A549 (cell line): ENCODE data around the gene MEGF6. TPM values are rescaled to one million over a fixed set of nuclear protein-coding genes. Genes with fewer than 3 reads are reported as not detected.

Source experiments
- ATAC-seq, 2 experiments: fragments of 200-7000 bp in 1 of 2; fragments of >200 bp in 1 of 2; cut with Nextera tagmentation in 1 of 2; cut with Tn5 transposase in 1 of 2; 3 replicates each; pipeline versions ENCODE4 v1.8.0 to v1.9.1; 2018 to 2020; ENCODE audit warnings: mild to moderate bottlenecking in 1 of 2, moderate library complexity in 1 of 2
- CTCF ChIA-PET: fragments of 300-600 bp; sonication (Branson Sonifier 250); formaldehyde crosslinking; extraction: SDS; loops from one replicate; lab custom pipeline; 2021; ENCODE audit warnings: antibody characterized with exemption, inconsistent platforms; lab: Yijun Ruan, JAX
- POLR2A ChIA-PET: fragments of 350-600 bp; formaldehyde crosslinking; extraction: SDS; loops from one replicate; lab custom pipeline; 2021; ENCODE audit warnings: antibody characterized with exemption, inconsistent platforms; lab: Yijun Ruan, JAX
- DNase-seq, 2 experiments: peaks; one replicate each; pipeline versions ENCODE4 v3.0.0 to v3.0.0-alpha.2; 2011 to 2016; ENCODE audit warnings: low read depth in 1 of 2, low spot score in 1 of 2
- FAIRE-seq: peaks from 2 replicates; lab custom pipeline; 2011; peaks lifted over from hg19 to GRCh38; lab: Jason Lieb, UNC
- H3K27ac ChIP-seq, 2 experiments: fragments of >200 bp; sonication (Bioruptor Twin); formaldehyde crosslinking; 3 replicates each; pipeline ENCODE4 v1.5.1; 2016 to 2017
- H3K4me1 ChIP-seq: fragments of >200 bp; sonication (Bioruptor Twin); formaldehyde crosslinking; 3 replicates; pipeline ENCODE4 v1.6.1; 2016
- H3K4me2 ChIP-seq: fragments of >200 bp; sonication (Bioruptor Twin); formaldehyde crosslinking; 3 replicates; pipeline ENCODE4 v1.6.1; 2016
- H3K4me3 ChIP-seq: fragments of >200 bp; sonication (Bioruptor Twin); formaldehyde crosslinking; 3 replicates; pipeline ENCODE4 v1.5.1; 2016
- H3K9me3 ChIP-seq: fragments of >200 bp; sonication (Bioruptor Twin); formaldehyde crosslinking; 3 replicates; pipeline ENCODE4 v1.6.1; 2016
- ATOH8 ChIP-seq: fragments of 250-450 bp; sonication (Bioruptor Pico); IDR thresholded peaks from 2 replicates; pipeline ENCODE4 v1.5.0; 2020; ENCODE audit warnings: low read depth, mild to moderate bottlenecking, moderate library complexity
- BHLHE40 ChIP-seq: IDR thresholded peaks from 2 replicates; pipeline ENCODE4 v1.6.1; 2012; ENCODE audit warnings: low read depth, low read length, inconsistent platforms
- CBX2 ChIP-seq: fragments of 200-600 bp; sonication (generic); IDR thresholded peaks from 2 replicates; pipeline ENCODE4 v1.6.1; 2016; ENCODE audit warnings: low read depth, mild to moderate bottlenecking, borderline replicate concordance
- CBX8 ChIP-seq: fragments of 200-600 bp; sonication (generic); IDR thresholded peaks from 2 replicates; pipeline ENCODE4 v1.6.1; 2016
- CEBPB ChIP-seq, 2 experiments: fragments of >200 bp in 1 of 2; sonication (Bioruptor Twin) in 1 of 2; formaldehyde crosslinking in 1 of 2; IDR thresholded peaks; 2 replicates each; pipeline ENCODE4 v1.6.1; 2012 to 2016
- CHD2 ChIP-seq: fragments of 150-350 bp; IDR thresholded peaks from 2 replicates; pipeline ENCODE4 v1.6.1; 2014; ENCODE audit warnings: low read length; ENCODE audit not compliant: partially characterized antibody
- CTCF ChIP-seq: fragments of >200 bp; sonication (Bioruptor Twin); formaldehyde crosslinking; IDR thresholded peaks from 3 replicates; pipeline ENCODE4 v1.5.1; 2016
- E2F6 ChIP-seq: IDR thresholded peaks from 2 replicates; pipeline ENCODE4 v1.6.1; 2012; ENCODE audit warnings: low read depth, borderline replicate concordance
- EHF ChIP-seq: fragments of 250-450 bp; sonication (Bioruptor Pico); IDR thresholded peaks from 2 replicates; pipeline ENCODE4 v1.5.0; 2020; ENCODE audit warnings: mild to moderate bottlenecking
- EP300 ChIP-seq, 2 experiments: fragments of >200 bp; sonication (Bioruptor Twin); formaldehyde crosslinking; IDR thresholded peaks; 2 replicates in 1 of 2; 3 replicates in 1 of 2; pipeline ENCODE4 v1.6.1; 2016 to 2017
- FOXS1 ChIP-seq: fragments of 250-450 bp; sonication (Bioruptor Pico); IDR thresholded peaks from 2 replicates; pipeline ENCODE4 v1.5.0; 2020; ENCODE audit warnings: mild to moderate bottlenecking, moderate library complexity
- GATA3 ChIP-seq: IDR thresholded peaks from 2 replicates; pipeline ENCODE4 v1.6.1; 2012; ENCODE audit warnings: borderline replicate concordance
- HDAC2 ChIP-seq: fragments of 200-600 bp; sonication (generic); IDR thresholded peaks from 2 replicates; pipeline ENCODE4 v1.6.1; 2016
- HOXA7 ChIP-seq: fragments of 250-450 bp; sonication (Bioruptor Pico); IDR thresholded peaks from 2 replicates; pipeline ENCODE4 v1.5.0; 2020; ENCODE audit warnings: mild to moderate bottlenecking, moderate library complexity
- HOXB13 ChIP-seq: fragments of 250-450 bp; sonication (Bioruptor Pico); IDR thresholded peaks from 2 replicates; pipeline ENCODE4 v1.5.0; 2020; ENCODE audit warnings: low read depth, mild to moderate bottlenecking, moderate library complexity
- HOXB5 ChIP-seq: fragments of 250-450 bp; sonication (Bioruptor Pico); IDR thresholded peaks from 2 replicates; pipeline ENCODE4 v1.5.0; 2020; ENCODE audit warnings: mild to moderate bottlenecking, moderate library complexity
- JUNB ChIP-seq: fragments of >200 bp; sonication (Bioruptor Twin); formaldehyde crosslinking; IDR thresholded peaks from 2 replicates; pipeline ENCODE4 v1.6.1; 2016
- KDM1A ChIP-seq: fragments of 200-600 bp; sonication (generic); IDR thresholded peaks from 2 replicates; pipeline ENCODE4 v1.6.1; 2016; ENCODE audit warnings: low read depth, mild to moderate bottlenecking
- MAFK ChIP-seq: fragments of 450-650 bp; IDR thresholded peaks from 2 replicates; pipeline ENCODE4 v1.6.1; 2014; ENCODE audit not compliant: partially characterized antibody
- MAX ChIP-seq: IDR thresholded peaks from 2 replicates; pipeline ENCODE4 v1.6.1; 2012
- MYC ChIP-seq: IDR thresholded peaks from 2 replicates; pipeline ENCODE4 v1.6.1; 2012; ENCODE audit warnings: mild to moderate bottlenecking, inconsistent platforms, low read length, improper control_type of control experiment, borderline replicate concordance
- NR3C1 ChIP-seq: fragments of >200 bp; sonication (Bioruptor Twin); formaldehyde crosslinking; IDR thresholded peaks from 3 replicates; pipeline ENCODE4 v1.6.1; 2017
- POLR2A ChIP-seq: IDR thresholded peaks from 2 replicates; pipeline ENCODE4 v1.6.1; 2012; ENCODE audit warnings: mild to moderate bottlenecking, low read length
- POLR2AphosphoS2 ChIP-seq: conservative IDR thresholded peaks from 2 replicates; pipeline ENCODE4 v1.6.1; 2012; ENCODE audit warnings: low read length, improper control_type of control experiment, inconsistent platforms
- RARB ChIP-seq: fragments of 250-450 bp; sonication (Bioruptor Pico); IDR thresholded peaks from 2 replicates; pipeline ENCODE4 v1.8.0; 2021; ENCODE audit warnings: mild to moderate bottlenecking, moderate library complexity
- RFX5 ChIP-seq: fragments of 450-650 bp; IDR thresholded peaks from 2 replicates; pipeline ENCODE4 v1.7.1; 2014; ENCODE audit warnings: antibody characterized with exemption, mild to moderate bottlenecking, moderate library complexity
- RNF2 ChIP-seq: fragments of 200-600 bp; sonication (generic); IDR thresholded peaks from 2 replicates; pipeline ENCODE4 v1.6.1; 2016; ENCODE audit warnings: low read depth, mild to moderate bottlenecking, antibody characterized with exemption, moderate library complexity, borderline replicate concordance
- TFCP2L1 ChIP-seq: fragments of 250-450 bp; sonication (Bioruptor Pico); IDR thresholded peaks from 2 replicates; pipeline ENCODE4 v1.5.0; 2021; ENCODE audit warnings: mild to moderate bottlenecking
- USF2 ChIP-seq: fragments of 450-650 bp; IDR thresholded peaks from 2 replicates; pipeline ENCODE4 v1.6.1; 2014; ENCODE audit warnings: antibody characterized with exemption
- ZSCAN20 ChIP-seq: fragments of 250-450 bp; sonication (Bioruptor Pico); IDR thresholded peaks from 2 replicates; pipeline ENCODE4 v1.8.0; 2022; ENCODE audit warnings: mild to moderate bottlenecking, moderate library complexity
- WGBS: methylation state at CpG from one replicate; pipeline ENCODE4 v1.1.6; 2017; ENCODE audit errors: missing lambda C conversion rate; 5-methylcytosine and 5-hydroxymethylcytosine counted together
- polyA plus RNA-seq, 4 experiments: library from polyadenylated mRNA; depleted of rRNA in 3 of 4; stranded (reverse); fragments of >200 nt; fragmentation: RNase III in 1 of 4; extraction: RNeasy Plus Mini Kit Qiagen cat#74134 plus additional on column Dnase treatment in 1 of 4; gene quantifications; 2 replicates in 3 of 4; 3 replicates in 1 of 4; pipeline ENCODE4 v1.2.3, GENCODE V29; 2011 to 2017

The MEGF6 gene
- polyA plus RNA-seq, 2 of the 4 experiments (the other 2 are of a cell fraction), result 0.66 to 13.7 TPM

GRCh38 chr1:3510956-3511250 is 100.4 kb downstream of the MEGF6 start:
- DNase-seq, result no peak
- POLR2A ChIA-PET, result no interaction called here
- 92% methylated on average over 5 of the region's 12 CpGs for WGBS
- Histone ChIP-seq H3K4me1 (peaks cover 7% of the 10 kb centered on the region; the same call in 2 of the 3 replicates), H3K4me3 (no peak overlapping the region), H3K4me2 (no peak overlapping the region), H3K27ac (peak overlapping the region in 1 of 2 experiments; percentile 63; a peak in 2 of 6 replicates), H3K9me3 (no peaks in the 10 kb centered on the region)
- FAIRE-seq, result no peak
- no peak for TF ChIP-seq CBX2
- TF ChIP-seq HDAC2, result no peak
- TF ChIP-seq HOXA7, result no peak
- no peak for TF ChIP-seq FOXS1 (CRISPR knock-in tag)
- no peak for TF ChIP-seq ZSCAN20 (CRISPR knock-in tag)
- TF ChIP-seq CEBPB (IDR thresholded peaks at IDR 0.05), result no peak
- no peak for TF ChIP-seq HOXB13 (CRISPR knock-in tag)
- no peak for TF ChIP-seq CTCF
- CTCF ChIA-PET, result no interaction called here
- no peak for ATAC-seq

- Histone ChIP-seq H3K4me1 (peaks cover 7% of the 10 kb centered on the region; the same call in 2 of the 3 replicates), H3K4me2 (no peak overlapping the region), H3K4me3 (no peak overlapping the region)
- peak in 1 of 2 experiments; percentile 38 for DNase-seq
- TF ChIP-seq GATA3, result no peak
- TF ChIP-seq FOXS1 (CRISPR knock-in tag), result no peak
- TF ChIP-seq POLR2AphosphoS2, result no peak
- no peak for TF ChIP-seq E2F6
- no peak for TF ChIP-seq CHD2
- no peak for TF ChIP-seq HOXB5 (CRISPR knock-in tag)
- TF ChIP-seq NR3C1, result no peak
- no peak for TF ChIP-seq BHLHE40
- no peak for TF ChIP-seq HDAC2
- no peak for TF ChIP-seq RARB
- TF ChIP-seq, all 56 proteins: peak for 0
- FAIRE-seq (no peak), ATAC-seq (peak; percentile 28 to 46; a peak in 3 of 6 replicates)
- Histone ChIP-seq H3K9me3 (no peaks in the 10 kb centered on the region), H3K27ac (peak overlapping the region in 1 of 2 experiments; percentile 72; a peak in 3 of 6 replicates)
- POLR2A ChIA-PET, result no interaction called here
- 20% methylated on average over 1 of the region's 32 CpGs for WGBS
- CTCF ChIA-PET, result no interaction called here
Observed at GRCh38 chr1:3510136-3510955, 101.0 kb downstream of the MEGF6 start.

GRCh38 chr1:3509721-3510120 is 101.6 kb downstream of the MEGF6 start:
- peaks cover 11% of the 10 kb centered on the region for H3K4me1 ChIP-seq
- POLR2A ChIA-PET, result no interaction called here
- H3K27ac ChIP-seq, result peak overlapping the region in 1 of 2 experiments; percentile 72; a peak in 3 of 6 replicates
- no peaks in the 10 kb centered on the region for H3K9me3 ChIP-seq
- FAIRE-seq (no peak), DNase-seq (no peak), ATAC-seq (no peak)
- H3K4me2 ChIP-seq, result no peak overlapping the region
- CTCF ChIA-PET, result no interaction called here
- no peak overlapping the region for H3K4me3 ChIP-seq
- WGBS, result 89% methylated on average over 14 of the region's 21 CpGs
- TF ChIP-seq EHF (CRISPR knock-in tag) (no peak), EP300 (IDR thresholded peaks at IDR 0.05) (no peak), POLR2A (no peak), ATOH8 (CRISPR knock-in tag) (no peak), MAFK (no peak), TFCP2L1 (no peak), USF2 (no peak), CBX8 (no peak), KDM1A (no peak), CTCF (no peak), FOXS1 (CRISPR knock-in tag) (no peak), RFX5 (no peak), NR3C1 (no peak), JUNB (no peak), MAX (no peak), CEBPB (IDR thresholded peaks at IDR 0.05) (no peak), RNF2 (no peak), MYC (no peak)
